Measurements from ENCODE around the gene ZYX.

Gene ZYX

GRCh38 chr7:143382791-143383641 is 1.9 kb downstream of the ZYX start:
- Histone ChIP-seq H4K20me1 (ENCODE audit: insufficient read depth, low read length) (no peaks in the 10 kb centered on the region), H3K79me2 (ENCODE audit: insufficient read depth, low read length) (no peaks in the 10 kb centered on the region), H3K27me3 (ENCODE audit: insufficient read depth, low read length, poor library complexity) (no peaks in the 10 kb centered on the region), H3K9me3 (ENCODE audit: insufficient read depth, low read length, severe bottlenecking) (no peaks in the 10 kb centered on the region), H3K9ac (ENCODE audit: low read depth, low read length) (no peak overlapping the region), H2AFZ (ENCODE audit: low read depth, low read length) (no peak overlapping the region), H3K4me1 (ENCODE audit: insufficient read depth, low read length) (peaks cover 16% of the 10 kb centered on the region), H3K4me3 (ENCODE audit: low read depth in 1 of 2, low read length in 2 of 2) (no peak overlapping the region), H3K4me2 (ENCODE audit: insufficient read depth, low read length) (no peak overlapping the region), H3K27ac (ENCODE audit: low read length) (no peak overlapping the region), H3K36me3 (ENCODE audit: insufficient read depth, low read length) (no peaks in the 10 kb centered on the region)
- ATAC-seq (ENCODE audit: insufficient read depth, low read depth) (no peak), DNase-seq (no peak)
- TF ChIP-seq CTCF (IDR thresholded peaks at IDR 0.05; ENCODE audit: borderline replicate concordance, extremely low read depth, low read length, poor library complexity, severe bottlenecking) = no peak
- no peak for TF ChIP-seq EZH2 (IDR thresholded peaks at IDR 0.05; ENCODE audit: borderline replicate concordance, low read depth, low read length, severe bottlenecking)

GRCh38 chr7:143383642-143383957 is 2.5 kb downstream of the ZYX start:
- H3K9me3 ChIP-seq (ENCODE audit: insufficient read depth, low read length, severe bottlenecking) = no peaks in the 10 kb centered on the region
- no peaks in the 10 kb centered on the region for H4K20me1 ChIP-seq (ENCODE audit: insufficient read depth, low read length)
- H2AFZ ChIP-seq (ENCODE audit: low read depth, low read length) = no peak overlapping the region
- no peak overlapping the region for H3K4me3 ChIP-seq (ENCODE audit: low read depth in 1 of 2, low read length in 2 of 2)
- DNase-seq (no peak), ATAC-seq (ENCODE audit: insufficient read depth, low read depth) (no peak)
- H3K79me2 ChIP-seq (ENCODE audit: insufficient read depth, low read length) = no peaks in the 10 kb centered on the region
- peaks cover 16% of the 10 kb centered on the region for H3K4me1 ChIP-seq (ENCODE audit: insufficient read depth, low read length)
- H3K4me2 ChIP-seq (ENCODE audit: insufficient read depth, low read length) = no peak overlapping the region
- H3K9ac ChIP-seq (ENCODE audit: low read depth, low read length) = no peak overlapping the region
- no peaks in the 10 kb centered on the region for H3K27me3 ChIP-seq (ENCODE audit: insufficient read depth, low read length, poor library complexity)
- H3K36me3 ChIP-seq (ENCODE audit: insufficient read depth, low read length) = no peaks in the 10 kb centered on the region
- TF ChIP-seq EZH2 (IDR thresholded peaks at IDR 0.05; ENCODE audit: borderline replicate concordance, low read depth, low read length, severe bottlenecking) = no peak
- no peak for TF ChIP-seq CTCF (IDR thresholded peaks at IDR 0.05; ENCODE audit: borderline replicate concordance, extremely low read depth, low read length, poor library complexity, severe bottlenecking)
- no peak overlapping the region for H3K27ac ChIP-seq (ENCODE audit: low read length)

- H3K9ac ChIP-seq (ENCODE audit: low read depth, low read length) = no peak overlapping the region
- peaks cover 16% of the 10 kb centered on the region for H3K4me1 ChIP-seq (ENCODE audit: insufficient read depth, low read length)
- H3K4me3 ChIP-seq (ENCODE audit: low read depth in 1 of 2, low read length in 2 of 2) = no peak overlapping the region
- ATAC-seq (ENCODE audit: insufficient read depth, low read depth) (no peak), DNase-seq (no peak)
- no peaks in the 10 kb centered on the region for H3K9me3 ChIP-seq (ENCODE audit: insufficient read depth, low read length, severe bottlenecking)
- H3K27ac ChIP-seq (ENCODE audit: low read length) = no peak overlapping the region
- no peaks in the 10 kb centered on the region for H4K20me1 ChIP-seq (ENCODE audit: insufficient read depth, low read length)
- no peaks in the 10 kb centered on the region for H3K36me3 ChIP-seq (ENCODE audit: insufficient read depth, low read length)
- H3K4me2 ChIP-seq (ENCODE audit: insufficient read depth, low read length) = no peak overlapping the region
- no peak for TF ChIP-seq CTCF (IDR thresholded peaks at IDR 0.05; ENCODE audit: borderline replicate concordance, extremely low read depth, low read length, poor library complexity, severe bottlenecking)
- no peak for TF ChIP-seq EZH2 (IDR thresholded peaks at IDR 0.05; ENCODE audit: borderline replicate concordance, low read depth, low read length, severe bottlenecking)
- H3K79me2 ChIP-seq (ENCODE audit: insufficient read depth, low read length) = no peaks in the 10 kb centered on the region
- H3K27me3 ChIP-seq (ENCODE audit: insufficient read depth, low read length, poor library complexity) = no peaks in the 10 kb centered on the region
- H2AFZ ChIP-seq (ENCODE audit: low read depth, low read length) = no peak overlapping the region
Measured at GRCh38 chr7:143384148-143384547, 3.0 kb downstream of the ZYX start.
